Activated T-cell treated with anti-CD3 and anti-CD28 coated beads, Interleukin-2, amount 50 U/mL, for 4 hours (primary cell): ENCODE data around the gene IL1RAPL2. TPM values are rescaled to one million over a fixed set of nuclear protein-coding genes. Genes with fewer than 3 reads are reported as not detected.
"Not testable (repeated sequence)": the region's sequence is repeated elsewhere in the genome, so short reads cannot be mapped to it uniquely, and the experiment has no call there.

Experiments
- ATAC-seq, 2 donors: fragments of 200-7000 bp; cut with Tn5 transposase; one replicate each; pipeline ENCODE4 v1.10.0; 2021
- DNase-seq: peaks from one replicate; pipeline ENCODE4 v3.0.0-alpha.2; 2020
- H3K27me3 Mint-ChIP-seq: one replicate; pipeline ENCODE4 v1.8.0; 2021; ENCODE audit warnings: low read depth, mixed read lengths
- H3K36me3 Mint-ChIP-seq: one replicate; pipeline ENCODE4 v1.8.0; 2022; ENCODE audit warnings: mixed read lengths; ENCODE audit not compliant: insufficient read depth
- H3K4me1 Mint-ChIP-seq: one replicate; pipeline ENCODE4 v1.8.0; 2021; ENCODE audit warnings: low read depth, mixed read lengths
- H3K4me3 Mint-ChIP-seq: one replicate; pipeline ENCODE4 v1.8.0; 2021; ENCODE audit warnings: mild to moderate bottlenecking, moderate library complexity, mixed read lengths
- H3K9me3 Mint-ChIP-seq: one replicate; pipeline ENCODE4 v1.8.0; 2021; ENCODE audit warnings: mixed read lengths
- total RNA-seq, 3 donors: library from RNA; stranded (reverse); gene quantifications; one replicate each; pipeline ENCODE4 v1.2.1, GENCODE V29; 2021

IL1RAPL2 gene
- total RNA-seq, 3 donors from 2014 or later: not detected

- H3K4me3 Mint-ChIP-seq: no peak overlapping the region
- no peak for ATAC-seq
- no peaks in the 10 kb centered on the region for H3K36me3 Mint-ChIP-seq
- no peaks in the 10 kb centered on the region for H3K27me3 Mint-ChIP-seq
- DNase-seq: no peak
- no peaks in the 10 kb centered on the region for H3K9me3 Mint-ChIP-seq
- H3K4me1 Mint-ChIP-seq: no peaks in the 10 kb centered on the region
Observed at GRCh38 chrX:105634180-105634579, 1068.2 kb downstream of the IL1RAPL2 start.

- Mint-ChIP-seq H3K4me1 (no peaks in the 10 kb centered on the region), H3K27me3 (no peaks in the 10 kb centered on the region), H3K36me3 (no peaks in the 10 kb centered on the region), H3K4me3 (no peak overlapping the region), H3K9me3 (no peaks in the 10 kb centered on the region)
- ATAC-seq (no peak), DNase-seq (no peak)
Observed at GRCh38 chrX:105635794-105636193, 1069.8 kb downstream of the IL1RAPL2 start.

GRCh38 chrX:105636667-105637066 is 1070.7 kb downstream of the IL1RAPL2 start:
- Mint-ChIP-seq H3K4me1 (no peaks in the 10 kb centered on the region), H3K9me3 (no peaks in the 10 kb centered on the region), H3K4me3 (no peak overlapping the region), H3K36me3 (no peaks in the 10 kb centered on the region), H3K27me3 (no peaks in the 10 kb centered on the region)
- ATAC-seq (no peak), DNase-seq (no peak)

GRCh38 chrX:105645667-105646357 is 1079.8 kb downstream of the IL1RAPL2 start:
- no peaks in the 10 kb centered on the region for H3K27me3 Mint-ChIP-seq
- peaks cover 4% of the 10 kb centered on the region for H3K9me3 Mint-ChIP-seq
- H3K36me3 Mint-ChIP-seq: no peaks in the 10 kb centered on the region
- H3K4me1 Mint-ChIP-seq: no peaks in the 10 kb centered on the region
- DNase-seq: no peak
- ATAC-seq: no peak
- no peak overlapping the region for H3K4me3 Mint-ChIP-seq

- Mint-ChIP-seq H3K36me3 (no peaks in the 10 kb centered on the region), H3K4me1 (no peaks in the 10 kb centered on the region), H3K9me3 (peaks cover 4% of the 10 kb centered on the region), H3K27me3 (no peaks in the 10 kb centered on the region), H3K4me3 (no peak overlapping the region)
- ATAC-seq: no peak
- no peak for DNase-seq
Observed at GRCh38 chrX:105646592-105647372, 1080.8 kb downstream of the IL1RAPL2 start.

GRCh38 chrX:105647749-105648148 is 1081.8 kb downstream of the IL1RAPL2 start:
- Mint-ChIP-seq H3K9me3 (peaks cover 4% of the 10 kb centered on the region), H3K4me1 (no peaks in the 10 kb centered on the region), H3K36me3 (no peaks in the 10 kb centered on the region), H3K4me3 (no peak overlapping the region), H3K27me3 (no peaks in the 10 kb centered on the region)
- DNase-seq (no peak), ATAC-seq (no peak)

GRCh38 chrX:105648732-105649131 is 1082.7 kb downstream of the IL1RAPL2 start:
- H3K36me3 Mint-ChIP-seq: no peaks in the 10 kb centered on the region
- peaks cover 4% of the 10 kb centered on the region for H3K9me3 Mint-ChIP-seq
- H3K4me1 Mint-ChIP-seq: no peaks in the 10 kb centered on the region
- DNase-seq (no peak), ATAC-seq (no peak)
- no peaks in the 10 kb centered on the region for H3K27me3 Mint-ChIP-seq
- H3K4me3 Mint-ChIP-seq: no peak overlapping the region

GRCh38 chrX:105650577-105650976 is 1084.6 kb downstream of the IL1RAPL2 start:
- Mint-ChIP-seq H3K4me1 (no peaks in the 10 kb centered on the region), H3K36me3 (no peaks in the 10 kb centered on the region), H3K27me3 (no peaks in the 10 kb centered on the region), H3K4me3 (no peak overlapping the region), H3K9me3 (peaks cover 4% of the 10 kb centered on the region)
- DNase-seq: no peak
- no peak for ATAC-seq

- no peak for DNase-seq
- Mint-ChIP-seq H3K9me3 (no peaks in the 10 kb centered on the region), H3K4me1 (no peaks in the 10 kb centered on the region), H3K4me3 (no peak overlapping the region), H3K36me3 (no peaks in the 10 kb centered on the region), H3K27me3 (no peaks in the 10 kb centered on the region)
- no peak for ATAC-seq
Observed at GRCh38 chrX:105650986-105651385, 1085.0 kb downstream of the IL1RAPL2 start.

GRCh38 chrX:105653891-105654290 is 1087.9 kb downstream of the IL1RAPL2 start:
- Mint-ChIP-seq H3K4me1 (no peaks in the 10 kb centered on the region), H3K36me3 (no peaks in the 10 kb centered on the region)

GRCh38 chrX:105658136-105658535 is 1092.1 kb downstream of the IL1RAPL2 start:
- no peak overlapping the region for H3K4me3 Mint-ChIP-seq
- no peak for DNase-seq
- no peaks in the 10 kb centered on the region for H3K36me3 Mint-ChIP-seq
- no peaks in the 10 kb centered on the region for H3K4me1 Mint-ChIP-seq
- H3K9me3 Mint-ChIP-seq: peaks cover 5% of the 10 kb centered on the region
- ATAC-seq: no peak
- H3K27me3 Mint-ChIP-seq: no peaks in the 10 kb centered on the region

More at GRCh38 chrX:105653891-105654290, 1087.9 kb downstream of the IL1RAPL2 start:
- no peaks in the 10 kb centered on the region for H3K27me3 Mint-ChIP-seq
- no peak overlapping the region for H3K4me3 Mint-ChIP-seq
- DNase-seq: no peak
- no peaks in the 10 kb centered on the region for H3K9me3 Mint-ChIP-seq
- no peak for ATAC-seq

GRCh38 chrX:105662248-105662647 is 1096.2 kb downstream of the IL1RAPL2 start:
- Mint-ChIP-seq H3K4me3 (no peak overlapping the region), H3K9me3 (peaks cover 5% of the 10 kb centered on the region), H3K36me3 (no peaks in the 10 kb centered on the region), H3K27me3 (no peaks in the 10 kb centered on the region), H3K4me1 (no peaks in the 10 kb centered on the region)
- DNase-seq (no peak), ATAC-seq (no peak)

GRCh38 chrX:105664243-105664642 is 1098.2 kb downstream of the IL1RAPL2 start:
- DNase-seq: no peak
- H3K9me3 Mint-ChIP-seq: peaks cover 5% of the 10 kb centered on the region

GRCh38 chrX:105684288-105684687 is 1118.3 kb downstream of the IL1RAPL2 start:
- H3K36me3 Mint-ChIP-seq, H3K4me3 Mint-ChIP-seq, ATAC-seq, H3K27me3 Mint-ChIP-seq, H3K9me3 Mint-ChIP-seq, DNase-seq, H3K4me1 Mint-ChIP-seq: not testable (repeated sequence)

More at GRCh38 chrX:105664243-105664642, 1098.2 kb downstream of the IL1RAPL2 start:
- Mint-ChIP-seq H3K27me3 (no peaks in the 10 kb centered on the region), H3K36me3 (no peaks in the 10 kb centered on the region), H3K4me3 (no peak overlapping the region), H3K4me1 (no peaks in the 10 kb centered on the region)
- no peak for ATAC-seq

- Mint-ChIP-seq H3K27me3 (no peaks in the 10 kb centered on the region), H3K36me3 (no peaks in the 10 kb centered on the region), H3K9me3 (peaks cover 4% of the 10 kb centered on the region), H3K4me1 (no peaks in the 10 kb centered on the region), H3K4me3 (no peak overlapping the region)
- DNase-seq (no peak), ATAC-seq (no peak)
Observed at GRCh38 chrX:105694839-105695238, 1128.8 kb downstream of the IL1RAPL2 start.
